Measurements from ENCODE around the gene C1orf232. TPM values are rescaled to one million over a fixed set of nuclear protein-coding genes. Genes with fewer than 3 reads are reported as not detected.

The C1orf232 gene
- total and polyA plus RNA-seq, 9 of the 15 experiments (the other 6 are each of a cell fraction or from before 2014, with no cell fraction given): not detected

- TF ChIP-seq ZBTB40 (IDR thresholded peaks at IDR 0.05) (peak; percentile 85), ZBTB40 (CRISPR knock-in tag; IDR thresholded peaks at IDR 0.05) (no peak), BRF2 (IDR thresholded peaks at IDR 0.05; ENCODE audit: borderline replicate concordance, insufficient read depth, insufficient read length) (no peak), ZNF766 (CRISPR knock-in tag; conservative IDR thresholded peaks at IDR 0.05) (peak; percentile 66; the same call in 1 of the 2 replicates), CBX2 (IDR thresholded peaks at IDR 0.05; ENCODE audit: insufficient read depth, low read length, poor library complexity, severe bottlenecking) (no peak), POLR2AphosphoS2 (IDR thresholded peaks at IDR 0.05; ENCODE audit: low read length) (no peak), MEIS2 (IDR thresholded peaks at IDR 0.05; ENCODE audit: partially characterized antibody) (peak; percentile 1), IRF1 (CRISPR knock-in tag; IDR thresholded peaks at IDR 0.05; ENCODE audit: borderline replicate concordance) (0 out of 2 replicates have a peak, but pooled peaks have one; percentile 40), ZNF764 (CRISPR knock-in tag; IDR thresholded peaks at IDR 0.05; ENCODE audit: low read depth) (no peak), ZBTB5 (IDR thresholded peaks at IDR 0.05) (no peak), SAP30 (IDR thresholded peaks at IDR 0.05; ENCODE audit: borderline replicate concordance, insufficient read depth, low read depth, low read length, poor library complexity, severe bottlenecking) (peak; percentile 99), TSC22D4 (tag; IDR thresholded peaks at IDR 0.05) (no peak), SNRNP70 (optimal IDR thresholded peaks at IDR 0.05; ENCODE audit: low read depth, low read length) (no peak)
Measured at GRCh38 chr1:26169669-26170471, 1.1 kb upstream of the C1orf232 start, which contains the start of gene ZNF593 (continued).
